HepG2 (cell line): ENCODE results near the gene PREX1. TPM values are rescaled to one million over a fixed set of nuclear protein-coding genes. Genes with fewer than 3 reads are reported as not detected.

Source experiments
- ATAC-seq: fragments of 200-7000 bp; cut with Tn5 transposase; 3 replicates; pipeline ENCODE4 v1.9.1; 2020; ENCODE audit warnings: mild to moderate bottlenecking, moderate library complexity
- BruUV-seq: library from RNA; stranded (reverse); fragments of 400-500 nt; replicated peaks from 2 replicates; lab custom pipeline; 2021; lab: Mats Ljungman, UMichigan
- CTCF ChIA-PET: fragments of 300-600 bp; formaldehyde crosslinking; extraction: SDS; loops from one replicate; lab custom pipeline; 2021; ENCODE audit warnings: low total read pairs, inconsistent platforms, low intra/inter-chr PET ratio; lab: Yijun Ruan, JAX
- POLR2A ChIA-PET: fragments of 350-600 bp; sonication (Branson Sonifier 250); formaldehyde crosslinking; loops from one replicate; lab custom pipeline; 2020; ENCODE audit warnings: antibody characterized with exemption, inconsistent platforms; lab: Yijun Ruan, JAX
- DNase-seq: peaks from one replicate; pipeline ENCODE4 v3.0.0-alpha.2; 2015; ENCODE audit warnings: low spot score
- FAIRE-seq: peaks from 3 replicates; lab custom pipeline; 2011; peaks lifted over from hg19 to GRCh38; lab: Jason Lieb, UNC
- H2AFZ ChIP-seq: one replicate; pipeline ENCODE4 v1.6.1; 2011; ENCODE audit warnings: low read length, inconsistent platforms
- H3K27ac ChIP-seq: fragments of 300-600 bp; 3 replicates; pipeline ENCODE4 v1.8.0; 2011; ENCODE audit warnings: mixed run types, mild to moderate bottlenecking, mixed read lengths, low read length, inconsistent platforms; ENCODE audit not compliant: insufficient read depth; ENCODE audit errors: extremely low read length
- H3K27me3 ChIP-seq, 2 experiments: fragments of 200-600 bp in 1 of 2; 2 replicates in 1 of 2; 3 replicates in 1 of 2; pipeline versions ENCODE4 v1.6.0 to v1.8.0; 2011; ENCODE audit warnings: low read length in 2 of 2, mild to moderate bottlenecking in 2 of 2, moderate library complexity in 2 of 2, inconsistent platforms in 1 of 2; ENCODE audit not compliant: insufficient read depth in 2 of 2, control insufficient read depth in 1 of 2
- H3K36me3 ChIP-seq, 2 experiments: fragments of 200-600 bp in 1 of 2; replicated peaks in 1 of 2; 2 replicates in 1 of 2; 3 replicates in 1 of 2; pipeline versions ENCODE4 v1.5.1 to v1.8.0; 2011; ENCODE audit warnings: low read length in 2 of 2, inconsistent platforms in 1 of 2; ENCODE audit not compliant: insufficient read depth in 2 of 2, control insufficient read depth in 1 of 2
- H3K4me1 ChIP-seq: 2 replicates; pipeline ENCODE4 v1.5.1; 2012; ENCODE audit warnings: low read length, inconsistent platforms; ENCODE audit not compliant: insufficient read depth
- H3K4me2 ChIP-seq: 2 replicates; pipeline ENCODE4 v1.6.0; 2011; ENCODE audit warnings: low read depth, low read length, inconsistent platforms
- H3K4me3 ChIP-seq, 3 experiments: fragments of 200-600 bp in 1 of 3; sonication (generic), shearing (Covaris generic) in 1 of 3; replicated peaks in 1 of 3; 2 replicates each; pipeline ENCODE4 v1.5.1; 2011 to 2016; ENCODE audit warnings: low read length in 3 of 3, inconsistent platforms in 2 of 3, low read depth in 2 of 3, mild to moderate bottlenecking in 2 of 3, control low read depth in 1 of 3, mixed read lengths in 1 of 3; ENCODE audit not compliant: insufficient read depth in 1 of 3
- H3K79me2 ChIP-seq: one replicate; pipeline ENCODE4 v1.6.1; 2011; ENCODE audit warnings: low read length, inconsistent platforms; ENCODE audit not compliant: insufficient read depth
- H3K9ac ChIP-seq: 2 replicates; pipeline ENCODE4 v1.6.0; 2011; ENCODE audit warnings: mild to moderate bottlenecking, low read depth, low read length, inconsistent platforms; ENCODE audit not compliant: insufficient read depth
- H3K9me3 ChIP-seq: 2 replicates; pipeline ENCODE4 v1.5.1; 2012; ENCODE audit warnings: mild to moderate bottlenecking, low read length
- H4K20me1 ChIP-seq: 2 replicates; pipeline ENCODE4 v1.6.0; 2011; ENCODE audit warnings: inconsistent platforms, mild to moderate bottlenecking, low read length, moderate library complexity; ENCODE audit not compliant: insufficient read depth
- CHD2 ChIP-seq: IDR thresholded peaks from 2 replicates; pipeline ENCODE4 v1.6.1; 2011; ENCODE audit warnings: low read depth, low read length, improper control_type of control experiment
- CREB3 ChIP-seq: sonication (generic); formaldehyde crosslinking; IDR thresholded peaks from 2 replicates; pipeline ENCODE4 v1.5.0; 2020; ENCODE audit warnings: missing genetic modification reagents
- EED ChIP-seq: sonication (generic); formaldehyde crosslinking; IDR thresholded peaks from 2 replicates; pipeline ENCODE4 v1.5.0; 2020; ENCODE audit warnings: mild to moderate bottlenecking, missing genetic modification reagents
- GABPB1 ChIP-seq: IDR thresholded peaks from 2 replicates; pipeline ENCODE4 v1.6.1; 2016; ENCODE audit warnings: mild to moderate bottlenecking, missing genetic modification reagents, moderate library complexity, missing compliant biosample characterization
- HNF4G ChIP-seq, 2 experiments: sonication (generic) in 1 of 2; formaldehyde crosslinking in 1 of 2; IDR thresholded peaks; 2 replicates each; pipeline versions ENCODE4 v1.4.0 to v1.6.1; 2011 to 2020; ENCODE audit warnings: borderline replicate concordance in 2 of 2, low read depth in 2 of 2, mild to moderate bottlenecking in 2 of 2, low read length in 1 of 2, missing genetic modification reagents in 1 of 2, moderate library complexity in 1 of 2
- MAFF ChIP-seq: IDR thresholded peaks from 2 replicates; pipeline ENCODE4 v1.6.1; 2011; ENCODE audit warnings: low read depth, low read length, improper control_type of control experiment
- MIER2 ChIP-seq: IDR thresholded peaks from 2 replicates; pipeline ENCODE4 v1.6.1; 2016; ENCODE audit warnings: missing biosample characterization, missing genetic modification reagents
- PRPF4 ChIP-seq: fragments of 200-400 bp; formaldehyde crosslinking; IDR thresholded peaks from 2 replicates; pipeline ENCODE4 v1.6.1; 2016; ENCODE audit warnings: low read length, low read depth; ENCODE audit not compliant: poor library complexity, severe bottlenecking
- REST ChIP-seq, 2 experiments: IDR thresholded peaks; 2 replicates each; pipeline ENCODE4 v1.6.1; 2011 to 2012; ENCODE audit warnings: low read length in 2 of 2, borderline replicate concordance in 1 of 2, low read depth in 1 of 2, mild to moderate bottlenecking in 1 of 2, moderate library complexity in 1 of 2
- RORA ChIP-seq: sonication (generic); formaldehyde crosslinking; IDR thresholded peaks from 2 replicates; pipeline ENCODE4 v1.5.0; 2020; ENCODE audit warnings: mild to moderate bottlenecking, missing genetic modification reagents, moderate library complexity
- SAFB2 ChIP-seq: sonication (generic); formaldehyde crosslinking; IDR thresholded peaks from 2 replicates; pipeline ENCODE4 v1.5.1; 2020; ENCODE audit warnings: missing genetic modification reagents, low read depth, mild to moderate bottlenecking, borderline replicate concordance
- SOX13 ChIP-seq, 3 experiments: fragments of 450-650 bp in 1 of 3; sonication (generic) in 1 of 3; formaldehyde crosslinking in 1 of 3; IDR thresholded peaks in 2 of 3; conservative IDR thresholded peaks in 1 of 3; 2 replicates each; pipeline versions ENCODE4 v1.5.0 to v1.6.1; 2016 to 2020; ENCODE audit warnings: antibody characterized with exemption in 1 of 3, mild to moderate bottlenecking in 1 of 3, missing compliant biosample characterization in 1 of 3, missing genetic modification reagents in 1 of 3, moderate library complexity in 1 of 3
- SP1 ChIP-seq, 2 experiments: fragments of 450-650 bp in 1 of 2; sonication (generic) in 1 of 2; formaldehyde crosslinking in 1 of 2; IDR thresholded peaks; 2 replicates each; pipeline versions ENCODE4 v1.4.0 to v1.6.1; 2016 to 2020; ENCODE audit warnings: missing genetic modification reagents in 1 of 2
- TERF1 ChIP-seq: sonication (generic); formaldehyde crosslinking; IDR thresholded peaks from 2 replicates; pipeline ENCODE4 v1.8.0; 2022; ENCODE audit warnings: mild to moderate bottlenecking, missing genetic modification reagents, moderate library complexity
- ZNF17 ChIP-seq: sonication (generic); formaldehyde crosslinking; IDR thresholded peaks from 2 replicates; pipeline ENCODE4 v1.5.0; 2020; ENCODE audit warnings: mild to moderate bottlenecking, missing genetic modification reagents
- ZNF580 ChIP-seq: IDR thresholded peaks from 2 replicates; pipeline ENCODE4 v1.6.1; 2016; ENCODE audit warnings: low read depth, borderline replicate concordance
- ZNF678 ChIP-seq: sonication (generic); formaldehyde crosslinking; IDR thresholded peaks from 2 replicates; pipeline ENCODE4 v1.4.0; 2020; ENCODE audit warnings: mild to moderate bottlenecking, missing genetic modification reagents
- WGBS: methylation state at CpG from one replicate; pipeline ENCODE4 v1.1.6; 2017; ENCODE audit warnings: low lambda C conversion rate; 5-methylcytosine and 5-hydroxymethylcytosine counted together
- in situ Hi-C: cut with HindIII; loops from 2 replicates; pipeline ENCODE4 v1.10.0; 2017; ENCODE audit warnings: low pct_unique_long_range_greater_than_20kb; ENCODE audit not compliant: extremely low pct_ligation_motif_present
- intact Hi-C: fragments of 100-400 bp; cut with micrococcal nuclease; formaldehyde crosslinking; loops from one replicate; pipeline ENCODE4 v1.10.0; 2022; ENCODE audit not compliant: unreplicated experiment
- polyA plus RNA-seq, 8 experiments: library from polyadenylated mRNA; depleted of rRNA in 3 of 8; stranded (reverse) in 7 of 8; unstranded in 1 of 8; fragments of >200 nt; fragmentation: Illumina TruSeq in 4 of 8; extraction: Trizol in 4 of 8; gene quantifications; 2 replicates each; pipeline versions ENCODE4 v1.2.1 to v1.2.3, GENCODE V29; 2011 to 2016; ENCODE audit warnings: low read depth in 4 of 8, missing spikeins in 1 of 8, mixed read lengths in 1 of 8; ENCODE audit not compliant: insufficient read depth in 1 of 8
- total RNA-seq, 5 experiments: library from RNA; depleted of rRNA; stranded (reverse); fragments of >200 nt; fragmentation: Illumina TruSeq; extraction: Trizol; gene quantifications; 2 replicates each; pipeline ENCODE4 v1.2.3, GENCODE V29; 2016; ENCODE audit warnings: low read depth in 1 of 5

The PREX1 gene
- total and polyA plus RNA-seq, 2 of the 13 experiments (the other 11 are each of a cell fraction or from before 2014, with no cell fraction given) = 0.02 to 0.04 TPM

- WGBS = 35% methylated on average over 13 of the region's 13 CpGs
- BruUV-seq = no TSS peak
- no peak for FAIRE-seq
- Histone ChIP-seq H2AFZ (no peak overlapping the region), H3K9me3 (0 out of 2 replicates have a peak, but pooled peaks cover 4% of the 10 kb centered on the region), H3K4me1 (no peaks in the 10 kb centered on the region), H3K4me2 (no peak overlapping the region), H4K20me1 (no peaks in the 10 kb centered on the region), H3K27me3 (peaks cover 9 to 50% of the 10 kb centered on the region in 2 experiments; a peak in 4 of 5 replicates), H3K36me3 (no peaks in the 10 kb centered on the region), H3K9ac (no peak overlapping the region), H3K4me3 (no peak overlapping the region), H3K27ac (no peak overlapping the region), H3K79me2 (no peaks in the 10 kb centered on the region)
- ATAC-seq = no peak
- no peak for DNase-seq
- POLR2A ChIA-PET = no interaction called here
- intact Hi-C loops (no loop called here), in situ Hi-C loops (no loop called here)
- CTCF ChIA-PET = no interaction called here
- TF ChIP-seq RORA = no peak
- TF ChIP-seq ZNF580 (CRISPR knock-in tag) = no peak
- no peak for TF ChIP-seq CHD2
- TF ChIP-seq CREB3 (CRISPR knock-in tag) = no peak
- TF ChIP-seq MIER2 (CRISPR knock-in tag) = no peak
- TF ChIP-seq REST (IDR thresholded peaks at IDR 0.05; ENCODE audit: borderline replicate concordance in 1 of 2, low read depth in 1 of 2, low read length in 2 of 2) = no peak
- TF ChIP-seq SOX13 (IDR thresholded peaks at IDR 0.05) = no peak
- TF ChIP-seq SOX13 (CRISPR knock-in tag; conservative IDR thresholded peaks at IDR 0.05 in 1 of 2, IDR thresholded peaks at IDR 0.05 in 1 of 2) = no peak
- no peak for TF ChIP-seq MAFF
- no peak for TF ChIP-seq ZNF17 (CRISPR knock-in tag)
- no peak for TF ChIP-seq PRPF4
- TF ChIP-seq GABPB1 (CRISPR knock-in tag) = no peak
- no peak for TF ChIP-seq SAFB2 (CRISPR knock-in tag)
- TF ChIP-seq EED (CRISPR knock-in tag) = no peak
- TF ChIP-seq ZNF678 (CRISPR knock-in tag) = no peak
- no peak for TF ChIP-seq HNF4G (IDR thresholded peaks at IDR 0.05; ENCODE audit: borderline replicate concordance, low read depth, low read length)
- no peak for TF ChIP-seq HNF4G (CRISPR knock-in tag; IDR thresholded peaks at IDR 0.05; ENCODE audit: borderline replicate concordance, low read depth)
- no peak for TF ChIP-seq SP1 (IDR thresholded peaks at IDR 0.05)
- TF ChIP-seq SP1 (CRISPR knock-in tag; IDR thresholded peaks at IDR 0.05) = no peak
- TF ChIP-seq TERF1 (CRISPR knock-in tag) = no peak
Observed at GRCh38 chr20:48763216-48763914, 64.4 kb downstream of the PREX1 start.
